Activated CD8-positive, alpha-beta memory T cell treated with anti-CD3 and anti-CD28 coated beads, Interleukin-2, amount 50 U/mL, for 24 hours (primary cell): Measurements from ENCODE around the gene COL4A1.

Experiments
- DNase-seq: peaks from one replicate; pipeline ENCODE4 v3.0.0-alpha.2; 2020; ENCODE audit errors: extremely low read depth

Gene COL4A1

DNA sequence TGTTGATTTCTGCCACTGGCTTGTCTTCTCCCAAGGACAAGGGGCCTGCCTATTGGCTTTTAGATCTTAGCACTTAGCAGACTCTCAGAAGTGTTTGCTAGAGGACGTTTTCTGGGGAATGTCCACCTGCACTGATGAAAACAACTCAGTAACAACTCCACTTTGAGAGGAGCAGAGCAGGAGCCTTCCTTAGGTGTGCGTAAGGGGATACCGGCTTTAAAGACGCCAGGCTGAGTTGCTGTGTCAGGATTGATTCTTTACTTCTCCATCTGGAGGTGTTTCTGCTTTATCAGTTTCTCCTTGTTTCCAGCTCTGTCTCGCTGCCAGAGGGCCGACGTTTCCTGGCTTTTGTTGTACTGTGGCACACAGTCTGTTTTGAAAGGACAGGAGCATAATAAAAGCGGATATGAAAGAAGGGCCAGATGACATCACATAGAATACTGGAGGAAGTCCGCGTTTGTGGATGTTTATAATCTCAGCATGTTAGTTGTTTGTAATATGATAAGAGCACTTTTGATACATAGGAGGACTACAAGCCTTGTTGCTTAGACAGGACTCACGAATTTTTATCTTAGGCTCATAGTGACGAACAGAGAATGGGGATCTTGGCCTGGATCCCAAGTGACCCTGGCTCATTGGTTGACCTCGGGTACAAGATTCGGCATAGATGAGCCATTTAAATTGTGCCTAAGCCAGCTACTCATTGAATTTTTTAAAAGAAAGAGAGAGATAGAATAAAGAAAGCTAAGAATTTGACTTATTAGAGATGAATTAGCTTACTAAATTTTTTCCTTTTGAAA lies 34.7 kb upstream of the COL4A1 start:
- no peak for DNase-seq

DNA sequence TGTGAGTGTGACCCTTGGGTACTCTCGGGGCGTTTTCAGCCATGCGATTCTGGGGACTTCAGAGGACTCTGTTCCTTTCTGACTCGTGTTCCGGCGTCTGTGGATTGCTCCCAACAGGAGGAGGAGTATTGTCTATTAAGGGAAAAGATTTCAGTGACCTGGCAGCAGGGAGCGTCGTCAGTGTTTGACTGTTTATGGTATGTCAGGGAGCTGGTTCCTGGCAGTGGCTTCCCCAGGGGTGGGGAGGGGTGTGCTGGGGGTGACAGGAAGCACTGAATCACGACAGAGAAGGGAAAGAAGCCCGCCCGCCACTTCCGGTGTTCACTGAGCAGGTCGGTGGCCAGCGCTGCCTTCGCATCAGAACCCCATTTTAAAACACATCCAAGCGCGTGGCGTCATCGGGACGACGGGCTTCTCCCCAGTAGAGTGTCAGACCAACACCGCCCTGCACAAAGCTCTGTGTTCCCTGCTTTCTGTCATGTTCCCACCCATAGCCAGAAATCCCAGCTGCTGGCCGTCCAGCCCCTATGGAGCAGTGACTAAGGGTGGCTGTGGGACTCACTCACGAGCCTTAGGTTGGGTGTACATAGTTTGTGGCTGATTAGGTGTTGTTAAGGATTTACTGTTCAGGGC lies 34.0 kb upstream of the COL4A1 start:
- DNase-seq, result peak; percentile 17

DNA sequence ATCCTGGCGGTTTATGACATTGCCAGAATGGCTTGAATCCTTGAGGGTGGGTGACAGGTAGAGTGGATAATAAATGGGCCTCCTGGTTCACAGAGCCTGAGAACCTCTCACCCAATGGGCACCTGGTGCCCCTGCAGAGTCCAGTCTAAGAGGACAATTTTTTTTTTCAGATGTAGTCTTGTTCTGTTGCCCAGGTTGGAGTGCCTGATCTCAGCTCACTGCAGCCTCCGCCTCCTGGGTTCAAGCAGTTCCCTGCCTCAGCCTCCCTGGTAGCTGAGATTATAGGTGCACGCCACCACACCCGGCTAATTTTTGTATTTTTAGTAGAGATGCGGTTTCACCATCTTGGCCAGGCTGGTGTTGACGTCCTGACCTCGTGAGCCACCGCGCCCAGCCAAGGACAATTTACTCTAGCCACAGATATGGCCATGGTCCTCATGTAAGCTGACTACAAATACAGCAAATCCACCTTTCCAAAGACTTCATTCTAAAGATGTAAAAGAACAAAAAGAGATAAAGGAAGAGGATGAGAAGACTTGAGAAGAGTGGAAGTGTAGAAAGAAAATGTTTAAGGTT lies 33.1 kb upstream of the COL4A1 start:
- DNase-seq, result no peak

DNA sequence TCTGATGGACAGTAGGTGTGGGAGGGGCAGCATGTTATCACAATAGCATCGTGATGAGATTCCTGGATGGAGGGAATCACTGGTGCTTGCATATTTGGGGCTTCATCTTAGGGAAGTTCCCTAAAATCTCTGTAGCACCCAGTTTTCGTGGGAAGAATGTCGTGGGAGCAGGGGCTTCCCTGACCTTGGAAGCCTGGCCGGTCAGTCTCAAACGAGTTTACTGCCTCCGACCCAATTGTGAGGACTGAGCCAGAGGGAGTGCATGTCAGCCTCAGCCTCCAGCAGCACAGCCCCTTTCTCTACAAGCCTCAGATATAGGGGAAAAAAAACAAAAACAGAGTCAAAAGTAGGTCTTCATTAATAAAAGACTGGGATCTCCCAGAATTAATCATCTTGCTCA lies 32.3 kb upstream of the COL4A1 start:
- no peak for DNase-seq

DNA sequence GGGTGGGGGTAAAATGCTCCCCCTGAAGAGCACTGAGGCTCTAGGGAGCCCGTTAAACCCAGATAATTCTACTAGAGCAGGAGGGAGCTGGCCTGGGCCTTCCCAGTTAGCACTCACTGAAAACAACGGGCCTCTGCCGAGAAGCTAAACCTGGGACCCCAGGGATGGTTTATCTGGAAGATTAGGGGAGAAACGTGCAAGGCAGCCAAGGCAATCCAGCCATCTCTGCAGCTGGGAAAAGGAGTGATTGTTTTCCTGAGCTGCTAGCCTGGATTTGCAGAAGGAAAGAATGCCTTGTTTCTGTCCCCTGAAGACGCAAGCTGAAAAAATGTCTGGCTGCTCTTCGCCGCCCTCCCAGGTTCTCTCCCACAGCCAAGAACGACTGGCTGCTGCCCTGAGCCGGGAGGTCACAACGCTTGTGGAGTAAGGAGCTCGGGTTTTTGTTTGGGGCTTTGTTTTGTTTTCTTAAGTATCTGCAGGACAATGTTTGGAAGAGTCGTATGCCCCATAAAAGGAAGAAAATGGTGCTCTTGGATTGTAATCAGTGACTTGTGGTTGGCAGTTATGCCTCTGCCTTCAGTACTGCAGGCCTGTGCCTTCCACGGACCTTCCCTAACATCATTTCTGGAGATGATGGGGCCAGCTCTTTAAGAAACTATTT lies 31.6 kb upstream of the COL4A1 start:
- DNase-seq, result no peak

DNA sequence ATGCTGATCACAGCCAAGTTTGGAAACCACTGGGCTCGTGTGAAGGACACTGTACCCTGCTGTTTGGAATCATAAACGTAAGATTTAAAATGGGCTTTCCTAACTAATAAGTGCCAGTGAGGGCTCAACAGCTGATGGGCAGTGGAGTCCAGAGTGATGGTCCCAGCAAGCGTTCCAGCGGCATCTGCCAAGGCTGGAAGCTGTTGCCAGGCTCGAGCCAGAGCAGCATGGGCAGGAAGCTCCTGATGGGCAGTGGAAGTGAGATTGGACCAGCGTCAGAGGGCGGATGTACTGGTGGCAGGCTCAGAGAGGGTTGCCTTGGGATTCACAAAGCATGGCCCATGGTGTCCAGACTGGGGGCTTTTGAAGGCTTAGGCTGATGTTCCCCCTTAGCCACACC lies 30.3 kb upstream of the COL4A1 start:
- DNase-seq, result no peak

DNA sequence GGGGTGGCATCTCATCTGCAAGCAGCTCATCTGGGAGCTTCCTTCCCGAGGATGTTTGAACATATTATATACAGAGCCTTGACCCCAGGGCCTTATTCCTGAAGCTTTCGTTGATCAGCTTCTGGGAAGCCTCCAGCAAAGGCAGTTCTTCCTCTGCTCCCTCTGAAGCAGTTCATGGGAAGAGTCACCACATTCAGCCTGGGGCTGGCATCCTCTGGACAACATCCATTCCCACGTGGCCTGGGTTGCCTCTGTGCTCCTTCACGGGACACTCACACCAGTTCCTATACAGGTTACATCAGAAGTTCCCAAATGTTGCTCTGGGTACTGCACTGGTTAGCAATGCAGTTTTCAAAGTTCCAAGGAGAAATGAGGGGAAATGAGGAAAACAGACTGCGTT lies 29.7 kb upstream of the COL4A1 start:
- DNase-seq, result no peak

DNA sequence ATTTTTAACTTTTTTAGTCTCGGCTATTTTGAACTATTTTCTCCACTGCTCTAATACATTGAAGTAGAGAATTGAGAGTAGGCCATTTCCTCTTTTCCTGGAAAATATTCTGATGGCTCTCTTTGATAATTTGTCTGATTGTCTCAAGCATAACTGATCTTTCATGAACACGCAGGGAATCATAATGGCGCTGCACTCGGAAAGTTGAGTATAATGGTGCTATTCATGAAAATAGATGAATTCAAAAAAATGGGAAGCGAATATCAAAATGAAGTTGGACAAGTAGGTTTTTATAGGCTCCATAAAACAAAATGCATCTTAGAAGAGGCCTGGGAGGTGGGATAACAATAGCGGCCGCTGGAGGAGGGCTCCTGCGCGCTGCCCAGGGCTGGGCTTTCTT lies 29.2 kb upstream of the COL4A1 start:
- DNase-seq, result no peak

DNA sequence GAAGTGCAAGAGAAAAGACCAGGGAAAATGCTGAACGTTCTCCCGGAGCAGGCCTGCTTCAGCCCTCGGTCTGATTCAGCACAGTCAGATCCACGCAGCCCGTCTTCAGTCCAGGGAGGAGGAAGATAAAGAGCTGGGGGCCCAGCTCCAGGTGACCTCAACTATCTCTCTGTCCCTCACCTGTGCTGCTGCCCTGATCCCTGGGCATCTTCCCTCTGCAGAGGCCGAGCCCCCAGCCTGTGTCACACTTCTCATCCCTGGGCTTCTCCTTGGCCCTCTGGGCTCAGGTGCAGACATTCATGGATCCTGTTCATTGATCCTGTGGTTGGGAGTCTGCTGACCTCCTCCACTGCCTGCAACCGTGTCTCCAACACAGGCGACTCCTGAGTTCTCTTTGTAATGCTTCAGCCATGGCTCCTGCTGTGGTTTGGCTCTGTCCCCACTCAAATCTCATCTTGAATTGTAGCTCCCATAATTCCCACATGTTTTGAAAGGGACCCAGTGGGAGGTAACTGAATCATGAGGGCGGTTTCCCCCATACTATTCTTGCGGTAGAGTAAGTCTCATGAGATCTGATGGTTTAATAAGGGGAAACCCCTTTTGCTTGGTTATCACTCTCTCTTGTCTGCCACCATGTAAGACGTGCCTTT lies 28.0 kb upstream of the COL4A1 start:
- DNase-seq, result no peak

DNA sequence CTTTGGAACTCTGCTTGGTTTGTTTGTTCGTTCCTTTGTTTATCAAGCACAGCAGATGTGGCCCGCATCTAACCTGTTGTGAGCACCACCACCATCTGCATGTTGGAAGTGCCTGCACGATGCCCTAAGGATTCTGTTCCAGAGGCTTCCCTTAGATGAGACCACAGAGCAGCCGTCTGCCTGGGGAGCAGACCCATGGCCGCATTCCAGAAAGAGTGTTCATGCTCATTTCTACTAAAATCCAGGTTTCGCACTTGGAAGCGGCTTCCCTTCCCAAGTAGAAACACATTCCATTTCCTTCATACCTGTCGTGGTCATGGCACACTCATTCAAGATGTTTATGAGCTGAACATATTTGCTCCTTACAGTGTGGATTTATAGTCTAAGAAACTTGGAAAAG lies 27.3 kb upstream of the COL4A1 start:
- no peak for DNase-seq

DNA sequence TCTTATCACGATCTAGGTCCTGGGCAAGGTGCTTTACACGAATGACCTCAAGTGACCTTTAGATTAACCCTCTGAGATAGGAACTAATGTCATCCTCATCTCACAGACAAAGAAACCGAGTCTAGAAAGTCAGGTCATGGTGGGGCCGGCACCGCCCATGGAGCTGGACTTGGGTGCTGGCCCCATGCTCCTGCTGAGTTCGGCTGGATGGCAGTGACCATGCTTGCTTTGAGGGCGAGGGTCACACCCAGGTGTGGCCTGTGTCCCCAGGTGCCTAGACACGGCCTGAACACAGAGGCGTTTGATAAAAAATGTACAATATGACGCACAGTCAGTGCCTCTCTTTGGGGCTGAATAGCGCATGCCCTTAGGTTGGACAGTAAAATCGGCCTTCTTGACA lies 26.9 kb upstream of the COL4A1 start:
- no peak for DNase-seq

DNA sequence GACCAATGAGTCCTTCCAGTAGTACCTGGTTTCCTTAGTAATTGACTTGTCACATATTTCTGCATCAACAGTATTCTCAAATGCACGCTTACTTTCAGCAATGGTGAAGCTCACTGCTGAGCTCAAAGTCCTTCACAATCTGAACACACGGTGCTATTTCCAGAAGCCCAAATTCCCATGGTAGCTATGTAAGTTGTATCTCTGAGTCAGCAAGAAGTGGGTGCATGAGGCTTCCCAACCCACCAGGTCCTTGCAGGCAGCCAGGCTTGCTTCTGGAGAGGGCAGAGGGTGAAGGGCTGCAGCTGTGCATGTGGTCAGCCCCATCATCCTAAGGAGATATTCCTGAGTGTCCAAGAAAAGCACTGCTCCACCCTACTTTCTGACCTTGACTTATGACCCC lies 25.8 kb upstream of the COL4A1 start:
- no peak for DNase-seq

DNA sequence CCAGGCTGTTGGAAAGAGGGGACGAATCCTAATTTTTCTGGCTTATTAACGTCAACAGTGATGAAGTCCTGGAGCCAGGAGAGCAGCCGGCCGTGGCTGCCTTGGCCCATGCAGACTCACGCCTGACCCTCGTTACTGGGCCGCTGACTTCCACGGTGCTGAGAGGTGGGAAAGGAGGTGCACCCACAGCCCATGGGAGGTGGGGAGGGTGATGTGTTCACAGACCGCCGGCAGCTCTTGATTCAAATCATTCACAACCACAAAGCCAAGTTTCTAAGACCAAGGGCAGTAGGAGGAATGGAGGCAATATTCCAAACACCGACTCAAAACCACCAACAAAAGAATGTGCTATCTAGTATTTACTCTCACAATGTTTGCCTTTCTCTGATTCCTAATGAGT lies 24.4 kb upstream of the COL4A1 start:
- no peak for DNase-seq

DNA sequence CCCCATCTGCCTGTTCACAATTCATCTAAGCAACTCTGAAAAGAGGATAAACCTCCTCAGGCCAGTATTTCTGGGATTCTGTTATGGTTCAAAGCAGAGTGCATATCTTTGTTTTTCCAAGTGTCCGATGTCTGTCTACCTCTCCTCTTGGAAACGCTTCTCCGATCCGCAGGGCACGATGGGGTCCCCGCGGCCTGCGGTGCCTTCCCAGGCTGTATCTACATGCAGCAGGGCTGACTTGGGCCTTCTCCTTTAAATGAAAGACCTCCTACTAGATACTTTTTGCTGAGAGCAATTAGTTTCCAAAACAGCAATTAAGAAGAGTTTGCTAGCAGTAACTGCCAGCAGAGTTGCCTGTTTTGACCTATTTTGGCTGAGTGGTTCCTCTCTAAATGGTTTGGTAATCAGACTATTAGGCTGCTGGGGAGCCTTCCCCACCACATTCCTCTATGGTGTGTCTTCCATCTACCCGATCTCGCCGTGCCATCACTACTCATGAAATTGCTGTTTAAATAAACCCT lies 23.6 kb upstream of the COL4A1 start:
- DNase-seq, result no peak

DNA sequence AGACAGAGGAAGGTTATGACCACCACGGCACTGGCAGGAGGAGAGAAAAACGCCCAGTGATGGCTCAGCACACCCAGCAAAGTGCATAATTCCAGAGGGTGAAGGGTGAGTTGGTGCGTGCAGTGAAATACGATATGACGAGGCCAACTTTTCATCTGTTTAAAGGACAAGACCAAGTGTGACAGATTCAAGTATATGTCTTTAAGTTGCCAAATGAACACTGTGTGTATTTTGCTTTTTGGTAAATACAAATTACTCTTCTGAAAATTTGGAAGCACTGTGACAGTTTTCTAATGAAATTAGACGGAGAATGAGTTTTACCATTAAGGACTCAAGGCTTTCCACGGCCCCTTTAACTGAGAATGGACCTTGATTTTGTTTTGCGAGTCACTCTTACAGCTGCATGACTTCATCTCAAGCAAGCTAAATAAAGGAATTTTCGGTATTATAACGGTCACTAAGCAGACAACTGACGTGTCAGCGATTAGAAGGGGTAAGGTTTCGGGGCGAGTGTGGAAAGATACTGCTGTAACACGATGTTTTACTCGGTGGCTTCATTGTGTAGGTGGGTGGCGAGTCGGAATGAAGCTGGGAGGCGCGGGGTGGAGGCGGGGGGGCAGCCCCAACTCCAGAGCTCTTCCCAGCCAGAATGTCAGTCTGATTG lies 23.0 kb upstream of the COL4A1 start:
- no peak for DNase-seq

DNA sequence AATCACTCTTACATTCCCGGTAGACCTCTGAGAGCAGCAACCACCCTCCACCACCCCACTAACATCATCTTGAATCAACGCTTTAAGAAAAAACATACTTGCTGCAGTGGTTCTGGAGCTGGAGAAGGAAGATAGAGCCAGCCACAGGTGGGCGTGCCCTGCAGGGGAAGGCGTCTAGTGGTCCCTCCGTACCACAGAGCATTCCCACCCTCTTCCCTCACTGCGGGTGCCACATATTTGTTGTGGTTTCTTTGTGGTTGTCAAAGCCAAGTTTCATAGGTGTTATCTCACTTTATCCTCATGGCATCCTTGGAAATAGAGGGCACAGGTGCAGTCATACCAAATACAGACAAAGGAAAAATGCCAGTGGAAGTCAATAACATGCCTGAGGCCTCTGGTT lies 22.3 kb upstream of the COL4A1 start:
- DNase-seq, result no peak

DNA sequence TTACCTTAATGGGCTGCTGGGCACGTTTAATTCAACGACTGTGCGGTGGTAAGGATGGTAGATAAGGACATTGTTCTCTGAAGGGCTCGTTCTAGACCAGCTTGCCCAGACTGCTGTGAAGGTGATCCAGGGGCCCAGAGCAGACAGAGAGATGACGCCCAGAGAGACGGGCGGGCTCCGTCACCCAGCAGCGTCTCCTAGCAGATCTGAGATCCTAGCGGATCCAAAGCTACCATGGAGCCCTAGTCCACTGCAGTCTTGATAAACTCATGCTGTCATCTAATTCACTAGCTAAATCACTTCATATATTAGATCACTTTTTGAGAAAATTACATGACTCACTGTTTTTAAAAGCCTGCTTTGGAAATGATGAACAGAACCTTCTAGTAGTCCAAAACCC lies 21.6 kb upstream of the COL4A1 start:
- DNase-seq, result no peak

DNA sequence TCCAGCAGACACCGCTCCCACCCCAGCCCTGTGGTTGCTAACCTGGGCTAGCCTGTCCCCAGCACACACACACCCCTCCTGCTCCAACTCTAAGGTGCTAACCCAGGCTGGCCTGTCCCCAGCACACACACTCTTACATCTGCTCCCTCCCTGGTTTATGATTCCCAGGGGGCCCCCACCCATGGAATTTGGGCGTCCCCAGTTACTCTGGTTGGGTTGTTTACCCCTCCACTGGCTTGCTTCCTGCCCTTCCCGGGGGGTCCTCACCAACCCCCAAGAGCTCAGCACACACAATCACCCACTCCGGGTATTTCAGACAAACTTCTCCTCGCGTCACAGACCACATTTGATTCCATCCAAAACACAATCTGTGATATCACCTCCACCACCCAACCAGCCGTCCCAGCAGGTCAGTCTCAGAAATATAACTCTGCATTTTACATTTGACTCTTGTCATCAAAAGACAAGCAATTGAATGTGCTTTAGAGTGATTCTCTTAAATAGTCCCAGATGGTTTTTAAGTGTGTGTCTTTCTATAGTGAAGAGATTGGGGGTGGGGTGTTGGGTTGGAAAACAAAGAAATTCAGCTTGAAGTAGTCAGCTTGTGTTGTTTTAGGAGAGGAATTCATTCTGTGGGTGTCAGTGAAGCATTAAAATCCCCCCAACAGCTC lies 20.2 kb upstream of the COL4A1 start:
- no peak for DNase-seq

DNA sequence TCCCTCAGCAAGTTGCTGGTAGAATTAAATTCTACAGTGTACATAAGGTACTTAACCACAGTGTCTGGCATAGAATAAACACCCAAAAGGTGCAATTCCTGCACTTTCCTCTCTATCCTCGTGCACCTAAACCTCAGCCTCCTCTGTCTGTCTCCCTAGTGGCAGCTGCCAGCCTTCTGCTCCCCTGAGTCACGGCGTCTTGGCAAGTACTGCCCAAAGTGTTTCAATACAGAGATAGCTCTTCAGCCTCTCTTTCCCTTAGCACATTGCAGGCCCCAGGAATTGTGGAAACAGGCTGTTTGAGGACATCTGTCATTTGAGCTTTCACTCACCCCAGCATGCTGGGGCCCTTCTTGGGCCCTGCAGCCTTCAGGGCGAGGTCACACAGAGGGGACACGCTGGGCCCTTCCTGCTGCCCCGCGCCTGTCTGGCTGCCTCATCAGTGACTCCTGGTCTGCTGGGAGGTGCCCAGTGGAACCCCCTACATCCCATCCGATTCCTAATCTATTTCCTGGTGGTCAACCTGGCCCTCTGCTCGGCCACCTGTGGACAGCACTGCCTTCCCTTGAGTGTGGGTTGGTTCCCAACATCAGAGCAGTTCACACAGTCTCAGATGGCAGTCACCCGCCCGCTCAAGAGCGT lies 19.4 kb upstream of the COL4A1 start:
- no peak for DNase-seq

DNA sequence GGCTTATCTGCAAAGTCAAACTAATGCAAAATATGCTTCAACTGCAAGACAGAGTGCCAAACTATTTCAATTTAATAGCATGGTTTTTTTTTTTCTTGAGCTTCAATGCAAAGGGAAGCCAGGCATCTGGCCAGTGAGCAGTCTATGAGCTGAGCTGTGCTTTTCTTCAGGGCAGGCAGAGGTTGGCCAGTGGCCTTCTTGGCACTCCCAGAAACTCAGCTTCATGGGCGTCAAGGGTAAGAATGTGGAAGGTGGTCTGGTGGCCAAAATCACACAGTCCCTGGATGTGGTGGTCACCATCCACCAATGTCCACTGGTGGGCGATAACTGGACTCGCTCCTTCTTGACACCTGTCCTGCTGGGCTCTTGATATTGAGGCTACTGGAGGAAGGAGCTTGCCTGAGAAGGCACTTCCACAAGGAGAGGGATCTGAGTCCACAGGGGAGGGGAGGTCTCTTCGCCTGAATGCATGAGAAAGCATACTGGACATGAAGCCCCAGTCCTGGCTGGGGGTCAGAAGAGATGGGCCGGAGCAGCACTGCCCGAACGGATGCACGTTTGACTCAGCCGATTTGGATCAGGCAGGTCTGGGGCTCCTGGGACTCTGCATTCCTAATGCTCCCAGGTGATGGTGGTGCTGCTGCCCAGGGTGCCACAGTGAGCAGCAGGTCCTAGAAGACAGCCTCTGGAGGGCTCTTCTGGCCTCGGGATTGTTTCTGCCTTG lies 17.2 kb upstream of the COL4A1 start:
- DNase-seq, result no peak
